Adrenal gland (tissue), 12 donors: ENCODE data around the gene PDGFD. TPM values are rescaled to one million over a fixed set of nuclear protein-coding genes. Genes with fewer than 3 reads are reported as not detected.

ENCODE experiments used
- DNase-seq, 7 donors: peaks; one replicate each; pipeline ENCODE4 v3.0.0-alpha.2; 2019 to 2020
- H3K27ac ChIP-seq, 5 donors: fragments of 200-600 bp; sonication (generic) in 4 of 5; 1 replicate in 3 of 5; 2 replicates in 2 of 5; pipeline versions ENCODE4 v1.5.1 to v1.8.0; 2016 to 2020; ENCODE audit warnings: mild to moderate bottlenecking in 1 of 5
- H3K27me3 ChIP-seq: fragments of 200-600 bp; 2 replicates; pipeline ENCODE4 v1.8.0; 2021
- H3K36me3 ChIP-seq, 2 donors: fragments of 200-600 bp; replicated peaks in 1 of 2; 1 replicate in 1 of 2; 2 replicates in 1 of 2; pipeline versions ENCODE4 v1.5.1 to v1.8.0; 2018 to 2022
- H3K4me1 ChIP-seq, 2 donors: fragments of 200-600 bp; replicated peaks in 1 of 2; 1 replicate in 1 of 2; 2 replicates in 1 of 2; pipeline versions ENCODE4 v1.5.1 to v1.8.0; 2018 to 2021
- H3K4me3 ChIP-seq, 4 donors: fragments of 200-600 bp; sonication (generic) in 3 of 4; one replicate each; pipeline ENCODE4 v1.5.1; 2016 to 2018
- H3K9me3 ChIP-seq, 3 donors: fragments of 200-600 bp; sonication (generic) in 1 of 3; replicated peaks in 1 of 3; 1 replicate in 2 of 3; 2 replicates in 1 of 3; pipeline versions ENCODE4 v1.5.1 to v1.8.0; 2016 to 2021
- POLR2A ChIP-seq, 2 donors: fragments of 450-650 bp; IDR thresholded peaks; one replicate each; pipeline ENCODE4 v1.6.1; 2017; ENCODE audit warnings: antibody characterized with exemption in 2 of 2, mild to moderate bottlenecking in 2 of 2, moderate library complexity in 1 of 2
- WGBS, 4 donors: extraction: QIAGEN DNeasy Blood & Tissue Kit in 2 of 4; methylation state at CpG; one replicate each; pipeline versions ENCODE4 v1.1.5 to v1.1.7; 2013 to 2017; 5-methylcytosine and 5-hydroxymethylcytosine counted together
- intact Hi-C, 2 donors: fragments of 100-400 bp; cut with DNase I; formaldehyde crosslinking; loops; one replicate each; pipeline versions ENCODE4 v1.14.1 to v1.15.0; 2022 to 2023
- polyA plus RNA-seq, 3 donors: library from polyadenylated mRNA; stranded (reverse); fragments of 200-250 nt in 2 of 3; fragments of 350-450 nt in 1 of 3; fragmentation: Illumina TruSeq in 1 of 3; extraction: RNeasy Lipid Tissue Mini Kit (QIAGEN cat#74804) in 1 of 3; gene quantifications; one replicate each; pipeline ENCODE4 v1.2.3, GENCODE V29; 2013 to 2014
- total RNA-seq, 9 donors: library from RNA; depleted of rRNA in 4 of 9; stranded (reverse); fragments of >200 nt in 4 of 9; fragments of 120-200 nt in 1 of 9; fragmentation: NEBNext Ultra II Directional in 1 of 9; extraction: Animal tissue kit (Norgen Biotek cat#: 25700) in 1 of 9; gene quantifications; one replicate each; pipeline versions ENCODE4 v1.1.0 to v1.2.4, GENCODE V29; 2013 to 2023
- TF ChIP-seq, protein P1 (sequence below), 6 experiments: fragments of 450-650 bp in 4 of 6; fragments of 200-600 bp in 2 of 6; sonication (generic) in 1 of 6; IDR thresholded peaks; 1 replicate in 5 of 6; 2 replicates in 1 of 6; pipeline versions ENCODE4 v1.5.1 to v1.8.0; 2016 to 2021; ENCODE audit warnings: antibody characterized with exemption in 6 of 6, mild to moderate bottlenecking in 2 of 6, moderate library complexity in 1 of 6
- donor health status: healthy with polysubstance abuse.
- donor health status: Bipolar disorder and iron deficiency.
- donor health status: DM: yes; HTN: yes; CAD: no.
- donor health status: DM: no; HTN: no; CAD: no.
- donor health status: DM: no; HTN: no; CAD: no.
- donor health status: DM: yes; HTN: yes; CAD: no.

PDGFD gene
- total and polyA plus RNA-seq, 12 donors: 42.7 to 297 (median 199) TPM

DNA sequence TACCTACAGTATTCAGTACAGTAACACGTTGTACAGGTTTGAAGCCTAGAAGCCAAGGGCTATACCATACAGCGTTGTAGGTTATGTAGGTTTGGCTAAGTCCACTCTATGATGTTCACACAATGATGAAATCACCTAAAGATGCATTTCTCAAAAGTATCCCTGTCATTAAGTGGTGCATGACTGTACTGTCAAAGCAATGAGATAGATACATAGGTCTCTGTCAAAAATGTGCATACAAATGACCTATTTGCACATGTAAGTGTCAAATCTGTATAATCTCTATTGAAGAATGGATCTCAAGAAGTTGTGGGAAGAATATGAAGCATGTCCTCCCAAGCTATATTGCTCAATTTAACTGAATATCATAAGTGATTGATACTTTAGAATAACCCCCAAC lies 139.4 kb downstream of the PDGFD start:
- WGBS, 4 donors: 88 to 98% (median 96%) methylated on average over 2 of the region's 2 CpGs
- intact Hi-C loops: no loop called here
- no peak for DNase-seq
- Histone ChIP-seq H3K27me3 (no peaks in the 10 kb centered on the region), H3K4me3 (no peak overlapping the region), H3K27ac (no peak overlapping the region), H3K36me3 (no peaks in the 10 kb centered on the region), H3K4me1 (peaks cover 0 to 9% of the 10 kb centered on the region in 2 donors), H3K9me3 (no peaks in the 10 kb centered on the region)
- TF ChIP-seq, protein P1, sequence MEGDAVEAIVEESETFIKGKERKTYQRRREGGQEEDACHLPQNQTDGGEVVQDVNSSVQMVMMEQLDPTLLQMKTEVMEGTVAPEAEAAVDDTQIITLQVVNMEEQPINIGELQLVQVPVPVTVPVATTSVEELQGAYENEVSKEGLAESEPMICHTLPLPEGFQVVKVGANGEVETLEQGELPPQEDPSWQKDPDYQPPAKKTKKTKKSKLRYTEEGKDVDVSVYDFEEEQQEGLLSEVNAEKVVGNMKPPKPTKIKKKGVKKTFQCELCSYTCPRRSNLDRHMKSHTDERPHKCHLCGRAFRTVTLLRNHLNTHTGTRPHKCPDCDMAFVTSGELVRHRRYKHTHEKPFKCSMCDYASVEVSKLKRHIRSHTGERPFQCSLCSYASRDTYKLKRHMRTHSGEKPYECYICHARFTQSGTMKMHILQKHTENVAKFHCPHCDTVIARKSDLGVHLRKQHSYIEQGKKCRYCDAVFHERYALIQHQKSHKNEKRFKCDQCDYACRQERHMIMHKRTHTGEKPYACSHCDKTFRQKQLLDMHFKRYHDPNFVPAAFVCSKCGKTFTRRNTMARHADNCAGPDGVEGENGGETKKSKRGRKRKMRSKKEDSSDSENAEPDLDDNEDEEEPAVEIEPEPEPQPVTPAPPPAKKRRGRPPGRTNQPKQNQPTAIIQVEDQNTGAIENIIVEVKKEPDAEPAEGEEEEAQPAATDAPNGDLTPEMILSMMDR (IDR thresholded peaks at IDR 0.05): no peak
- no peak for TF ChIP-seq POLR2A (IDR thresholded peaks at IDR 0.05)

GRCh38 chr11:104015649-104016415 lies 148.1 kb downstream of the PDGFD start:
- intact Hi-C loops: no loop called here
- H3K27ac ChIP-seq: peak overlapping the region in 3 of 5 donors; percentile 43 to 64 (median 62)
- H3K9me3 ChIP-seq: no peaks in the 10 kb centered on the region

GRCh38 chr11:104011044-104011443 lies 152.9 kb downstream of the PDGFD start:
- no peaks in the 10 kb centered on the region for H3K27me3 ChIP-seq
- peaks cover 0 to 26% of the 10 kb centered on the region in 2 donors for H3K4me1 ChIP-seq
- no peaks in the 10 kb centered on the region for H3K9me3 ChIP-seq
- no peak for DNase-seq
- no peak overlapping the region for H3K4me3 ChIP-seq
- 81 to 91% (median 85%) methylated on average over 2 of the region's 2 CpGs for WGBS, 4 donors
- no peaks in the 10 kb centered on the region for H3K36me3 ChIP-seq
- no peak for TF ChIP-seq POLR2A (IDR thresholded peaks at IDR 0.05)
- TF ChIP-seq, protein P1 (IDR thresholded peaks at IDR 0.05): no peak
- H3K27ac ChIP-seq: no peak overlapping the region
- intact Hi-C loops: no loop called here

More at GRCh38 chr11:104015649-104016415, 148.1 kb downstream of the PDGFD start:
- Histone ChIP-seq H3K27me3 (no peaks in the 10 kb centered on the region), H3K36me3 (no peaks in the 10 kb centered on the region), H3K4me1 (peaks cover 6 to 18% of the 10 kb centered on the region in 2 donors), H3K4me3 (no peak overlapping the region)
- peak in 4 of 7 donors; percentile 24 to 40 (median 30) for DNase-seq
- TF ChIP-seq, protein P1 (IDR thresholded peaks at IDR 0.05): no peak
- 42 to 52% (median 48%) methylated on average over 3 of the region's 3 CpGs for WGBS, 4 donors

DNA sequence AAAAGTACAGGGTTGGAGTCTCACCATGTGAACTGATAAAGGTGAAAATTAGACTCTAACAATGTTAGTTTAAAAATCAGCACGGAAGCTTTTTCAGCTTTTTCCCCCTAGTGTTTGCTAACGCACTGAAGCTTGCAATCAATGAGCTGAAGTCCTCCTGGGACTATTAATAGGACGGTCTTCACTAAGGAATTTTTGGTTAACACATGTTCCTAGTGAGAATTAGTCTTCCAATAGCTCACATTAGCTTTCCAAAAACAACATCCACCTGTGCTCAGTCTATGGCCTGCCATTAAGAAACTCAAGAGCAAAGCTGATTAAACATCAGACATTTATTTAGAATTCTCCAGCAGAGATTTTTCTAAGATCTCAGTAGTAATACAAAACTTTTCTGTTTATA lies 154.2 kb downstream of the PDGFD start:
- no peak overlapping the region for H3K27ac ChIP-seq
- no peaks in the 10 kb centered on the region for H3K36me3 ChIP-seq
- no peaks in the 10 kb centered on the region for H3K27me3 ChIP-seq
- intact Hi-C loops: no loop called here
- TF ChIP-seq, protein P1 (IDR thresholded peaks at IDR 0.05): no peak
- no peak for TF ChIP-seq POLR2A (IDR thresholded peaks at IDR 0.05)
- H3K4me3 ChIP-seq: no peak overlapping the region
- H3K9me3 ChIP-seq: no peaks in the 10 kb centered on the region
- 74 to 83% (median 81%) methylated on average over 3 of the region's 3 CpGs for WGBS, 4 donors
- peaks cover 0 to 27% of the 10 kb centered on the region in 2 donors for H3K4me1 ChIP-seq
- DNase-seq: no peak
